Muscle of leg (tissue), 16 donors: ENCODE results near the gene MAP2K7. TPM values are rescaled to one million over a fixed set of nuclear protein-coding genes. Genes with fewer than 3 reads are reported as not detected.
"Not testable (repeated sequence)": the region's sequence is repeated elsewhere in the genome, so short reads cannot be mapped to it uniquely, and the experiment has no call there.

ENCODE experiments used
- DNase-seq: peaks from one replicate; pipeline ENCODE4 v3.0.0; 2013
- H3K27ac ChIP-seq: one replicate; pipeline ENCODE4 v1.5.1; 2013; ENCODE audit warnings: mild to moderate bottlenecking, low read length, control low read depth
- H3K27me3 ChIP-seq: one replicate; pipeline ENCODE4 v1.6.1; 2013; ENCODE audit warnings: low read length; ENCODE audit not compliant: control insufficient read depth, insufficient read depth
- H3K36me3 ChIP-seq: one replicate; pipeline ENCODE4 v1.6.1; 2013; ENCODE audit warnings: low read length; ENCODE audit not compliant: control insufficient read depth, insufficient read depth
- H3K4me1 ChIP-seq: one replicate; pipeline ENCODE4 v1.6.1; 2013; ENCODE audit warnings: low read length; ENCODE audit not compliant: control insufficient read depth, insufficient read depth
- H3K4me3 ChIP-seq: one replicate; pipeline ENCODE4 v1.5.1; 2013; ENCODE audit warnings: low read length, control low read depth
- H3K9me3 ChIP-seq: replicated peaks from 2 replicates; pipeline ENCODE4 v1.6.1; 2013; ENCODE audit warnings: low read depth, low read length; ENCODE audit not compliant: control insufficient read depth
- WGBS: methylation state at CpG from one replicate; pipeline ENCODE4 v1.1.5; 2013; ENCODE audit warnings: missing lambda C conversion rate; ENCODE audit not compliant: insufficient coverage; 5-methylcytosine and 5-hydroxymethylcytosine counted together
- long read RNA-seq, 11 donors: transcript quantifications; one replicate each; lab custom pipeline, GENCODE V29; 2026
- polyA plus RNA-seq, 8 donors: library from polyadenylated mRNA; unstranded; fragments of 120-200 nt; gene quantifications; one replicate each; pipeline versions ENCODE4 v1.2.1 to v1.2.3, GENCODE V29; 2013; ENCODE audit warnings: inconsistent platforms in 1 of 8, low replicate concordance in 1 of 8; ENCODE audit not compliant: insufficient read length in 8 of 8, insufficient read depth in 1 of 8
- total RNA-seq: library from RNA; stranded (reverse); fragments of 120-200 nt; gene quantifications from one replicate; pipeline ENCODE4 v1.2.4, GENCODE V29; 2013

Gene MAP2K7
- total RNA-seq (8.0 TPM), polyA plus RNA-seq (10 to 100 TPM; 19.8 to 26.9 (median 23.3) TPM)
- long read RNA-seq, donor 1, partial matches to known transcripts = 0 of 3 reads
- long read RNA-seq, donor 1, other reads (novel, unspliced or antisense) = 0 of 3 reads
- long read RNA-seq, donor 2 = 0 reads
- long read RNA-seq, donor 3, partial matches to known transcripts = 0 of 4 reads
- long read RNA-seq, donor 3, other reads (novel, unspliced or antisense) = 0 of 4 reads
- long read RNA-seq, donor 4 = 0 reads
- long read RNA-seq, donor 5, transcript MAP2K7-203 (12 exons, 3,396 nt) = major isoform, 6 of 10 reads
- long read RNA-seq, donor 5, partial matches to known transcripts = 0 of 10 reads
- long read RNA-seq, donor 5, other reads (novel, unspliced or antisense) = 0 of 10 reads
- long read RNA-seq, donor 6, transcript MAP2K7-203 (12 exons, 3,396 nt) = major isoform, 5 of 9 reads
- long read RNA-seq, donor 6, partial matches to known transcripts = 0 of 9 reads
- long read RNA-seq, donor 6, other reads (novel, unspliced or antisense) = 0 of 9 reads
- long read RNA-seq, donor 7, partial matches to known transcripts = 0 of 3 reads
- long read RNA-seq, donor 7, other reads (novel, unspliced or antisense) = 0 of 3 reads
- long read RNA-seq, donor 8, partial matches to known transcripts = 0 of 3 reads
- long read RNA-seq, donor 8, other reads (novel, unspliced or antisense) = 0 of 3 reads
- long read RNA-seq, donor 9, partial matches to known transcripts = 0 of 2 reads
- long read RNA-seq, donor 9, other reads (novel, unspliced or antisense) = 0 of 2 reads
- long read RNA-seq, donor 10, partial matches to known transcripts = 0 of 4 reads
- long read RNA-seq, donor 10, other reads (novel, unspliced or antisense) = 0 of 4 reads
- long read RNA-seq, donor 11, partial matches to known transcripts = 0 of 2 reads
- long read RNA-seq, donor 11, other reads (novel, unspliced or antisense) = 0 of 2 reads

GRCh38 chr19:7903244-7904073 is at the start of gene MAP2K7:
MAP2K7 (plus strand) TSS chr19:7903877; CDS start chr19:7903945, 68 bp downstream.
- Histone ChIP-seq H3K27ac (peak within 1 kb of the TSS; percentile 94), H3K27me3 (no peaks in the 10 kb centered on the region), H3K4me3 (peak within 1 kb of the TSS; percentile 84), H3K9me3 (no peaks in the 10 kb centered on the region), H3K4me1 (peaks cover 40% of the 10 kb centered on the region), H3K36me3 (peaks cover 15% of the 10 kb centered on the region)
- under 1% methylated on average over 88 of the region's 89 CpGs for WGBS
- peak; percentile 100 for DNase-seq

- H3K27ac ChIP-seq = no peak overlapping the region
- no peak overlapping the region for H3K4me3 ChIP-seq
- WGBS = 79% methylated on average over 11 of the region's 26 CpGs
- peaks cover 13% of the 10 kb centered on the region for H3K4me1 ChIP-seq
- DNase-seq = no peak
- no peaks in the 10 kb centered on the region for H3K9me3 ChIP-seq
- H3K36me3 ChIP-seq = peaks cover 2% of the 10 kb centered on the region
- peaks cover under 1% of the 10 kb centered on the region for H3K27me3 ChIP-seq
Measured at GRCh38 chr19:7855426-7856108, 48.1 kb upstream of the MAP2K7 start.

GRCh38 chr19:7856109-7856591 is 47.5 kb upstream of the MAP2K7 start:
- Histone ChIP-seq H3K9me3 (no peaks in the 10 kb centered on the region), H3K36me3 (peaks cover 2% of the 10 kb centered on the region), H3K27me3 (peaks cover 6% of the 10 kb centered on the region), H3K4me3 (no peak overlapping the region), H3K27ac (no peak overlapping the region), H3K4me1 (peaks cover 16% of the 10 kb centered on the region)
- DNase-seq = no peak
- WGBS = 100% methylated on average over 1 of the region's 16 CpGs

GRCh38 chr19:7856679-7857663 is 46.7 kb upstream of the MAP2K7 start:
- DNase-seq = no peak
- Histone ChIP-seq H3K9me3 (no peaks in the 10 kb centered on the region), H3K4me3 (no peak overlapping the region), H3K27me3 (peaks cover 15% of the 10 kb centered on the region), H3K36me3 (peaks cover 2% of the 10 kb centered on the region), H3K27ac (no peak overlapping the region), H3K4me1 (peaks cover 24% of the 10 kb centered on the region)
- WGBS = 67% methylated on average over 31 of the region's 38 CpGs

GRCh38 chr19:7857727-7858108 is 46.0 kb upstream of the MAP2K7 start:
- peaks cover 2% of the 10 kb centered on the region for H3K36me3 ChIP-seq
- peaks cover 28% of the 10 kb centered on the region for H3K4me1 ChIP-seq
- WGBS = 39% methylated on average over 7 of the region's 8 CpGs
- H3K9me3 ChIP-seq = no peaks in the 10 kb centered on the region
- no peak overlapping the region for H3K27ac ChIP-seq
- H3K27me3 ChIP-seq = peaks cover 18% of the 10 kb centered on the region
- no peak overlapping the region for H3K4me3 ChIP-seq
- DNase-seq = no peak

- DNase-seq = no peak
- Histone ChIP-seq H3K27me3 (peaks cover 22% of the 10 kb centered on the region), H3K36me3 (peaks cover 2% of the 10 kb centered on the region), H3K9me3 (no peaks in the 10 kb centered on the region), H3K4me3 (no peak overlapping the region), H3K27ac (no peak overlapping the region), H3K4me1 (peaks cover 23% of the 10 kb centered on the region)
- whole genome bisulfite sequencing = 28% methylated on average over 25 of the region's 29 CpGs
Measured at GRCh38 chr19:7858109-7858770, 45.4 kb upstream of the MAP2K7 start.

- DNase-seq, H3K36me3 ChIP-seq, H3K27ac ChIP-seq, H3K4me3 ChIP-seq, H3K9me3 ChIP-seq: not testable (repeated sequence)
- 100% methylated on average over 1 of the region's 8 CpGs for WGBS
- Histone ChIP-seq H3K27me3 (peaks cover 30% of the 10 kb centered on the region), H3K4me1 (peaks cover 19% of the 10 kb centered on the region)
Measured at GRCh38 chr19:7859087-7859486, 44.6 kb upstream of the MAP2K7 start.
